Hematopoietic multipotent progenitor cell (in vitro differentiated cells): ENCODE data around the gene RTP2. TPM values are rescaled to one million over a fixed set of nuclear protein-coding genes. Genes with fewer than 3 reads are reported as not detected.

Experiments used
- DNase-seq, 3 donors: peaks; one replicate each; pipeline ENCODE4 v3.0.0-alpha.2; 2011 to 2015; ENCODE audit warnings: low read depth in 2 of 3, low spot score in 2 of 3
- total RNA-seq: library from RNA; depleted of rRNA; stranded (reverse); fragments of >200 nt; gene quantifications from one replicate; pipeline ENCODE4 v1.2.3, GENCODE V29; 2012

RTP2 gene, protein sequence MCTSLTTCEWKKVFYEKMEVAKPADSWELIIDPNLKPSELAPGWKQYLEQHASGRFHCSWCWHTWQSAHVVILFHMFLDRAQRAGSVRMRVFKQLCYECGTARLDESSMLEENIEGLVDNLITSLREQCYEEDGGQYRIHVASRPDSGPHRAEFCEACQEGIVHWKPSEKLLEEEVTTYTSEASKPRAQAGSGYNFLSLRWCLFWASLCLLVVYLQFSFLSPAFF
- not detected for total RNA-seq

DNA sequence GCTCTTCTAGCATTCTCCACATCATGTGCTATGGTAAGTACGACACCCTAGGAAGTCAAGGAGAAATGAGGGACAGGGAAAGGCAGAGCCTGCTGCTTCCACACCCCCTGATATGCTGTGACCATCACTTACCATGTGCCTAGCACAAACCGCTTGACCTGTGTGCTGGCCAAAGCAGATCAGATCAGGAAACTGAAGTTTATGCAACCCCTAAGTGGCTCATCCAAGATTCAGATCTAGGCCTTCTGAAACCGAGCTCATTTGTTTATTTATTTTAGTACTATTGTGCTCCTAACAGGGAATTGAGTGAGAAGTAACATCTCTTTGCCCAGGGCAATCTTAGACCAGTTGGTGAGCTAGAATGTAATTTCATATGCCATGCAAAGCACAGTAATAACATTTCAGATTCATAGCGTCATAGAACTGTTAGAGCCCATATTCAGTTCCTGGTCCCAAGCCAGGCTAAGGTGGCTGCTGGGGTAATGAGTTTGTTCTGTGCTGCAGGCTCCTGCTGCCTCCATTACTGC, at the start of gene RTP2:
Gene RTP2 (minus strand): TSS at position 51 of the 527 bp plus-strand sequence. CDS start 429 bp downstream, outside the sequence.
- DNase-seq, result no peak

DNA sequence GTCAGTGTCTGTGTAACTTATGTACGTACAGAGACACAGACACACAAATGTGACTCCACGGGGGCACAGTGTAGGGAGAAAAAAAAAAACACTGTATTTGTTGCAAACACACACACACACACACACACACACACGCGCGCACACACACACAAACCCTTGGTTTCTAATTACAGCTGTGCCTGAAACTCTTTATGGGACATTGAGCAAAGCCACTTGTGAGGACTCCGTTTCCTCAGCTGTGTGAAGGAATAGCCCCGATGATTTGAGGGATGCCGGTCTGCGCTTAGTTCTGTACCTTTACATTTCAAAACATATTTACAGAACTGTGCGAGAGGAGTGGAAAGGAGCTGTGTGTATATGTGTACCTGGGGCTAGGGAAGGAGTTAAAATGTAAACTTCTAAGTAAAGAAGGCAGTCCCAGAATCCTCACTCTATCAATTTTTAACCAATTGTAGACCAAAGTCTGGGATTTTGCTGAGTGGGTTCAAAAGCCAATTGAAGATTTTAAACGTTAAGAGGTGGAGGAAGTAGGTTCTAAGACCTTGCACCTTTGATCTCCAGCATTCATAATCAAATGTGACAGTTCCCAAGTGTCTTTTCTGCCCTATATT, 48.3 kb upstream of the RTP2 start:
- DNase-seq, result no peak

DNA sequence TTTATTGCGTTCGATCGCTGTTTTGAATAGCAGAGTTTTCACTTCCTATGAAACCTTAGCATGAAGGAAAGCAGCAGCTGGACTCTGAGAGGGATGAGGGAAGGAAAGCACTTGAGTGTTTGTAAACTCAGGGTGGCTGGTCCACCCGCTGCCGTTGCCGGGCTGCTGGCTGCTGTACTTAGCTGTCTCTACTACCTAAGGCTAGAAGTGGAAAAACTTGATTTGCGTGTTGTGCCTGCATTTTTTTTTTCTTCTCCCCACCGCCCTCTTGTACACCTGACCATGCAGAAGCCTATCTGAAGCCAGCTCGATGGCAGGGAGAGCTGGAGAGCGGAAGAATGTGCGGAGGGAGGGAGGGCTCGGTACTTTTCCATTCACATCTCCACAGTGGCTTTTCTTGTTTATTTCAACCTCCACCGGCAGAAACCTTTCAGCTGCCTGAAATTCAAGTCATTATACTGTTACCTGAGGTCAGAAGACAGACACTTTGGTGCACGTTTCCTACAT, 47.7 kb upstream of the RTP2 start:
- no peak for DNase-seq

DNA sequence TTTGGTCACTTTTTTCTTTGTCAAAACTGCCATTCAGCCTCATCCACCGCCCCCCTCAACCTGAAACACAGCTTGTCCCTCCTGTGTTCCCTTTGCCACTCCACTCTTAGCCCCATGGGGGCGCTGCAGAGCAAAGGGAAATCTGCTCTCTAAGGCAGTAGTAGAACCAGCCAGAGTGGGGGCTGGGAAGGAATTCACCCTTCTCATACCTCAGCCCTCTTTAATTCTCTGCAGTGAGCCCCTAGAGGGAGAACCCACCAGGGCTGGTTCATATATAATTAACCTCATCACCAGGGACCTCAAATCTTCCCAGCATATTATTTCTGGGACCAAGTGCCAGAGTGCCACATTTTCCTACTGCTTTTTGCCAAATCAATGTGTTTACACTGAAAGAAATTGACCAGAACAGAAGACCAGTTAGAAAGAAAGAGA, 45.7 kb upstream of the RTP2 start:
- peak; percentile 70 to 97 (median 88) for DNase-seq

DNA sequence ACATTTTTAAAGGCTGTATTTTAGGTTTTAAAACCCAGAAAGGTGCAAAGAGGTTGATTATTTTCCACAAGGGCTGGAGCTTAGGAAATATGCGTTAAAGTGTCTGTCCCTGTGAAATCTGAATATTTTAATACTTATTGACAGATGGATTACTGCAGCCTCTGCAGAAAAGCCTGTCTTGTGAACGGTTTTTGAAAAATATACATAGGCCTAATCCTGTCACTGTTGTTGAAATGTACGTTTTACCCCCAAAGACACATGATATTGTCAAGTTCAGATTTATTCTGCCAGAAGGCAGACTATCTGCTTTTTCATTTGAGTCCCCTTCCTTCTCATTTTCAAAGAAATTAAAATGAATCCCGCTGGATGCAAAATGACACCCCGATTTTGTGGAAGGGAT, 45.1 kb upstream of the RTP2 start:
- DNase-seq, result no peak

DNA sequence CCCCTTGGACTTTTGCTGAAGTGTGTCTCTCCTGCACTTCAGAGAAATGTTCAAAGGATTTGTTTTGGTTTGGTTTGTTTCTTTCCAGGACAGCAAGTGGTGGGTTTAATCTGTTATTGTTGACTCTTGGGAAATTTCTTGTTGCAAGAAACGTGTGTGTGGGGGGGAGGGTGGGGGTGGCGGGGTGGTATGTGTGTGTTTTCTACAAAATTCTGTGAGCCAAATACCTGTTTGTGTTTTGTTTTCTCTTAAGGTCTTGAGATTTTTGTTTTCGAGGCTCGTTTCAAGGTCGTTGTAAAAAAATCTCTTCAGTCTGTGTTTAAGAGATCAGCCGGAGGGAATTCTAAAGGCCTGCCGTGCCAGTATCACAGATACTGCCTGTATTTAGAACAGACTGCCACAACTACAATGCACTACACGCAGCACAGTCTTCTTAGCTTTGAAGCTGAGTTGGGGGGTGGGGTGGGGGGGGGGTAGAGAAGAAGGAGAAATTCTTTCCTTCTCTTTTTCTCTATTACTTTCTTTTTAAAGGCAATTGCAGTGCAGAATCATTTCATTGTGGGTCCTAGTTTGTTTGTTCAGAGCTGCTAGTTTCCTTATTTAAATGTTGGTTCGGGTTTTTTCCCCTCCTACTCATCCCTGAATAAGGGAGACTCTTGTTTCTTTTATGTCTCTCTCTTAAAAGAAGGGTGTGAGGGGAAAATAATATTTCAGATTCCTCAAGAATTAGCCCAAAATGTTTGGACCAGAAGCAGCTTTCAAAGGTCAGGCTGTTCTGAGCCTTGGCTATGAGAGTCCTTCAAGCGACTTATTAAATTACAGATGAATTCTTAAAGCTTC, 44.3 kb upstream of the RTP2 start:
- no peak for DNase-seq

DNA sequence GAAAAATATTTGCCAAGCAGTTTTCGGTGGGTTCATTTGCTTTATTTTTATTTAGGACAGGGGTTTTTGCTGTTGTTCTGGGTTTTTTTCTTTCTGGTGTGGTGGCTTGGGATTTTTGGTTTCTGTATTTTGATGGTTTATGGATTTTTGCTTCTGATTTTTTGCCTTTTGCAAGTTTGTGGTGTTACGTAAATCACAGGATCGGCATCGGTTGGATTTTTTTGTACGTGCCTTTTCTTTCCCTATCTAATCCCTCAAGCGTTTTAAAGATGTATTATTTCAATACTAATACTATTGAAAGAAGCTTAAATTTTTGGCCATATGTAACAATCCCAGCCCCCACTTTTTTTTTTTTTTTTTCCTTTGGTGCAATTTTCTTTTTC, 43.7 kb upstream of the RTP2 start:
- DNase-seq, result no peak

DNA sequence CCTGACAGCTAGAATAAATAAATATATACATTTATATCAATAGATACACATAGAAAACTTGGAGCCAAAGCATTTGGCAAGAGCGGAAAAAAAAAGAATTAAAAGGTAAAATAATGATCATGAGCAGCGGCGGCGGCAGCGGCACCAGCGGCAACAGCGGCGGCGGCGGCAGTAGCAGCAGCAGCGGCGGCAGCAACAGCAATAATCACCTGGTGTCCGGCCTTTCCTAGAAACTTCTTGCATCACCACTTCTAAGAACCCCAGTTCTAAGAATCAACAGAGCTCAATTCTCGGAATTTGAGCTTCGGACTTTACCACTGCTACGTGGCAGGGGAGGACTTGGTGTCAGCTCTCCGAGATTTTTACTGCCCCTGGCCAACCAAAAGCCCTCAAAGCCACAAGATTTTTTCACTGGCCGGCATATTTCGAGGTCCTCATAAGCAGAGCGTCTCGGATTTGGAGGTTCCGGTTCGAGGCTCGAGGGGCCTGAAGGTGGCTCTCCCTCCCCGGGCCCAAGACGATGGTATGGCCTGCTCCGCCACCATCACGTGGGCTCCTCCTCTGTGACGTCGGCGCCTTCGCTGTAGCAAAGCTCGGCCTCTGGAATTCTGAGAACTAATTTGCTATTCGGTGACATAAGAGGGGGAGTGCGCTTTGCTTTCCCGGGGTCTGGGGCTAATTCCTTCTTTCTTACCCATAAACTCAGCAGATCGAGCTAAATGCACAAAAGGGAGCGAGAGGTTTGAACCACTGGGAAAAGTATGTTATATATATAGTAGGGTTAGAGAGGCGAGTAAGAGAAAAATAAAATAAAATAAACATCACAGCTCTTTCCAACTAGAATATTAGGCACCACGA, 43.1 kb upstream of the RTP2 start, which contains the start of gene BCL6:
Gene BCL6 (minus strand): TSS at position 268 of the 858 bp plus-strand sequence. CDS start 11,775 bp downstream, outside the sequence.
- peak; percentile 95 to 97 (median 95) for DNase-seq

DNA sequence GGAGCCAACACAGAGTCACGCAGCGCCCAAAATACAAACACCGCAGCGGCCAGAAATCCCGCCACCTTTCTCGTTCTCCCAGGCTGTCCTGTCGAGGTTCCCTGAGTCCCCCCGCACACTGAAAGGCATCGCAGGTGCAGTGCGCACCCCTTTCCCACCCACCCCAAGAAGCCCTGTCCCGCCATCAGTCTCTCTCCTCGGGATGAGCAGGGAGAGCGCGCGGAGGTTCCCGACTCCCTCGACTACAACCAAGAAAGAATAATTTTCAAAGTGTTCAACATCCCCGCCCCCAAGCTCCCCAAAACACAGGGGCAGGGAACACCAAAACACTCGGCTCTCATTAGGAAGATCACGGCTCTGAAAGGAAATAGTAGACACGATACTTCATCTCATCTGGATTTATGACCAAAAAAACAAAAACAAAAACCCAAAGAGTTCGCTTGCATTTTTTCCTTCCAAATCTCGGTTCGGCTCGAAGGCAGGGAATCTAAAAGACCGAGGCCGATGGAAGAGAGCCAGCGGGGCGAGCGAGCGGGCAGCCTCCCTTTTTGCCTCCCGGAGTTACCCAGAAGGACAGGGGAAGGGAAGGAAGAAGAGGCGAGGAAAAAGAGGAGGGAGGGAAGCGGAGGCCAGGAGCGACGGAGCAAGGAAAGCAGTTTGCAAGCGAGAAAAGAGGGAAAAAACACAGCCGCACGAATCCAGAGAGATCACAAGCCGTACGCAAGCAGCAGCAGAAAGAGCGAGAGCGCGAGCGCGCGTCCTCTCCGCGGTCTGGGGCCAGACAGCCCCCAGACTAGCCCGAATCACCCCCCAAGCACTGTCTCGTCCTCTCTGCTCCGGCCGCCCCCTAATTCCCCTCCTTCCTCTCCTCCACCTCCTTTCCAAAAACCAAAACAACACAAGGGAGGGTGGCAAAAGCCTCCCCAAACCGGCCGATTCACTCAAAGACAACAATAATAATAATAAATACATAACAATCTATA, 42.1 kb upstream of the RTP2 start:
- peak in 2 of 3 donors; percentile 39 to 52 for DNase-seq

DNA sequence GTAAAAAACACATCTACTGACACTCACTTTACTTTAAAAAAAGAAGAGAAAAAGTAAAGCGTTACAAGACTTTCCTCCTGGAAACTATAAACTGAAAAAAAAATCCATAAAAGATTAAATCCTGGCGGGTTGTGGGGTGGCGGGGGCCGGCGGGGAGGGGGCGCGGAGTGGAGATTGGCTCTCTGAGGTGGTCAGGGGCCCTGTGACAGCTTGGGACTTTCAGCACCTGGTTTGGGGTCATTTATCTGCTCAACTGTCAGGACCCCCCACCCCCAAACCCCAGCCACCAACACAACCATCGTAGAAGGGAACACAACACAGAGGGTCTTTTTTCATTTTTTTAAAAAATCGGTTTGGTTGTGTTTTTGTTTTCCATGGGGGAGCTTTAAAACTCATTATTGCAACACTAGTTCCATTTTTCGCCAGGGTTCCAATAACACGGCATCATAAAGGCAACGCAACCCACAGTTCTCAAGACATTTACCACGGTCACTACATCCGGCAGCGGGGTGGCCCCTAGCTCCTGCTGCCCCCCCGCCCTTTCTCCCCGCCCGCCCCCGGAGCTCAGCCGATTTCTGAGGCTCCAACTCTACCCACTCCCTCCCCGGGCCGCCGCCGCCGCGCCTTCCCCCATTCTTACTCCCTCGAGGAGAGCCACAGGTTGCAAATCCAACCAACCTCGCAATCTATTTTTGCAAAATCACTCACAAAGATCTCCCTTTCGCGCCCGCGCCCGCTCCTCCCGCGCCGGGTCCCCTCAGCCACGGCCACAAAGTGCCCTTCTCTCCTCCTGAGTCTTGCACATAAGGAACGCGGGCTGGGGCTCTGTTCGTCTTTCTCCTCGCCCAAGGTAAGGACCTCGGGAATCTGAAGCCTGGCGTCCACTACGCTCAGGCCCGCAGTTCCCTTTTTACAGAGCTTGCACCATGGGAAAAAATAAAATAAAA, 41.1 kb upstream of the RTP2 start:
- DNase-seq, result peak in 1 of 3 donors; percentile 38

DNA sequence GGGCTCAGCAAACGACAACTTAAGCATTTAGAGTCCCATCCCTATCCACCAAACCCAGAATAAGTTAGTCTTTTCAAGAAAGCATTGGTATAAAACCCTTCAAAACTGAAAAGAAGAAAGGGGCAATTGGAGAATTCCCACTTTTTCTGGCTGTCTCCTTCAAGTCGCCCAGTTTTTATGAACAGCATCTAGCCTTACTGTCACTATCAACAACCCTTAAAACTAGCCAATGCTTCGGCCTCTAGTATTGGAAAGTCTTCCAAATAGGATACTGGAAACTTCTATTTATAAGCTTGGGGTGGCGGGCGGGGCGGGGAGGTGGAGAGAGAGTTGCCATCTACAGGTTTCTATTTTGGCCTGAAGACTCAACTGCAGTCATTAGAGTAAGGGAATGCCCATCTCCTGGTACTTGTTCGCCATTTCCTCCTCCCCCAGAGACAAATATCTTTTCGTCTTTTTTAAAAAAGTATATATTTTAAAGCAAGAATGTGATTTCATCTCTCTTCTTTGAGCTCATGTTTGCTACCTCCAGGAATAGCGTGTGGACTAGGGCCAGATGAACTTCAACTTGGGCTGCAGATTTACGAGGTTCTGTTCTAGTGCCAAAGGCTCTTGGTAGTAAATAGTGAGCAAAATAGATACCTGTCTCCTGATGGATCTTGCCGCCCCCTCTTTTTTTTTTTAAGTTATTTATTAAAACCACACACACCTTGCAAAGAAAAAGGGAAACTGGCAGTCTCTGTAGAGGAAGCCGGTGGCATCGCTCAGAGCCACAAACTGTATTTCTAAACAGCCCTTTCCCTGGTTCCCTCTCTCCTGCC, 40.2 kb upstream of the RTP2 start:
- peak in 1 of 3 donors; percentile 75 for DNase-seq

DNA sequence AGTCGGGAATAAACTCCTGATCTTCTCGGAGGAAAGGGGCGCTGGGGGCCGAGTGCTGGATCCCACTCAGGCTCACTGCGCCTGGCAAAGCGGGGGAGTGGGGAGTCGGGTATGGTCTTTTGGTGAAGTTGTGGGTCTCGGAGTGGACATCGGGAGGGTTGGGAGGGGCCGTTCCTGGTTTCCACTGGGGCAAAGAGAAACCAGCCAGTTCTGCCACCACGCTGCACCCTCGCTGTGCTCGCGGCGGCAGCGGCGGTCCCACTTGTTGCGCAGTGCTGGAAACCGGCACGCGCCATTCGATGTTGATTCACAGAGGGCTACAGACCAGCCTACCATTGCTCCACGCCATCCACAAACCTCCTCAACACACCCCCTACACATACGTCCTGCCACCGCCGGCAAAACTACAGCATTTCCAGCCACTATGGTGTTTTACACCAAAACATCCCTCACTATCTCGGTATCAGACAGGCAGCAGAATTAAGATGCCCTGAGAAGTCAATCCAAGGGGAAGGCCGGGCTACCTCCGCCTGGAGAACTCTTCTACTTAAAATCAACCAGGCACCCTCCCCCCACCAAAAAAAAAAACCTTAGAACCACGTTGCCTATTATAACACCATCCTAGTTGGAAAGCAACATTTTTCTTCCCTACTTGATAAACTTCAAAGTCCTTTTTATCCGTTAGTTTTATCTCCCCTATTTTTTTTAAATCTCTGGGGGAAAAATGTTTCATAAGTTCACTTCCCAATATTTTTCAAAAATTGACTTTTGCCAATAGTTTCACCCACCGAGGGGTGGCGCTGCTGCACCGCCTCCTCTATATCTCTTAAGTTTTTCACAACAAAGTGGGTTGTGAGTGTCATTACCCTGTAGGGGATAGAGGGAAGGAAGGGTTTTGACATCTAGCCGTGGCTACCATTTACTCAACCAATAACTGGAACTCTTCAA, 39.3 kb upstream of the RTP2 start:
- peak in 2 of 3 donors; percentile 50 to 85 for DNase-seq

DNA sequence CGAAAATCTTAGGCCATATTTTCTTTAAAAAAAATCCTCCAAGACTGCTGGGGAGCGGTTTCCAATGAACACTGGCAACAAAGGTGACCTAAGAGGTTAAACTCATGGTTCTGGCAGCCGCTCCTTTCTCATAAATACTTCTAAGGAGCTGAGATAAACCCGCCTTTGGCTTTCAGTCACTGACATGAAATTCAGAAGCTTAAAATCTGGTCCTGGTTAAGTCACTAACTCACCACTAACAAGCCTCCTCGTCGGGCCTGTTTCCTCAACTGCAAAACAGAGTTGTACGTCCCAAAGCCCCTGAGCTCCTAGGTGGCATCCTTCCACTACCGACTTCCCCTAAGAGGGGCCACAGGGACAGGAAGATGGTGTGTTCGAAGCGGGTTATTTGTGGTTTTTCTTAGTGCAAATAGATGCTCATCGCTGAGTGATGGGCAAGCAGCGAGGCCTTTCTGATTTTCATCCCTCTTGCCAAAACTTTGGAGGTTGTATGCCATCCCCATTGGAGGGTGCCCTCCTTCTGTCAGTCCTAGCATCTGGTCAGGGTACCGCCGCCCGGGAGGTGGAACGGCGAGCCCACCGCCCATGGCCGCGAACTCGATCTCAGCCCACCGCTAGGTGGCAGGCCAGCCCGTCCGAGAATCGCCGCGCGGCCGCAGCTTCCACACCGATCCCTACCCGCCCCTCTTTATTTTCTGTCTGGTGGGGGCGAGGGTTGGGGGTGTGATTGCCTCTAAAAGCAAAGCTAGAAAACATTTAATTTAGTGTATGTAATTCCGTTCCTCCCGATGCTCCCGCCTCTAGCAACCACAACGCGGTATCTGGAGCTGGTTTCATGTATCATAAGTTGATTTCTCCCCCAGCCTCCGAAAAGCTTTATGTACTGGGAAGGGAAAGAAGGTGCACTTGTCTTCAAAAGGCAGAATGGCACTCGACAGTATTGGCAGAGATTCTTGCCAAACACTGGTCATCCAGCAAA, 38.4 kb upstream of the RTP2 start:
- DNase-seq, result peak in 2 of 3 donors; percentile 55 to 60

DNA sequence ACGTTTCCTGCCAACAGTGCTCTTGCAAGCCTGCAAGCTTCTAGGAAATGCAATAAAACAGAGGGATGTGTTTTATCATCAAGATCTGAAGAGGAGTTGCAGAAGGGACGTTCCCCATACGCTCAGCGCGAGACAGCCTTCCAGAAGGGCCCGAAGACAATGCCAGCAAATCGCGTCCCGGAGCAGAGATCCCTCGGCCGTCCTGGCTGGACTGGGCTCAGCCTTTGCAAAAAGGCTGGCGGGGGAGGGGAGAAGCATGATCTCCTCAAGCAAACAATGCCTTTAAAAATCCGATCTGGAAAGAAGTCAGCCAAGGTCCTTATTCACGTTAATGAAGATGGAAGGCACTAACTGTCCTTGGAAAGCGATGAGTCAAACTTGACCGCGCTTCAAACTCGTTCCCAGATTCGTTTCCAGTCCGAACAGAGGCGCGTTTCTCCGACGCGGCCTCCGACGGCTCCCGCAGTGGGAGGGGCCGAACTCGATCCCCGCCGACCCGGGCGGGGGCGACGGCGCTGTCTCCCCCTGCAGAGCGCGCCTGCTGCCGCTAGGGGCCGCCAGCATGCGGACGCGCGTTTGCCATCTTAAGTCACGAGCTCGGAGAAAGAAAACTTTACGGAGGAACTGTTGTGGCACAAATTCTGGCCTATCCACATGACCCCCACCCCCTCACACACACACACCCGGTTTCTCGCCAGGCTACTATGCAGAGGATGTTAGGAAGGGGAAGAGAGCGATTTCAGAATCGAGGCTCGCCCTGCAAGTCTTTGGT, 37.4 kb upstream of the RTP2 start:
- DNase-seq, result peak; percentile 65 to 86 (median 84)
